Left lung (tissue), 10 donors: ENCODE measurements around the gene ST7L. TPM values are rescaled to one million over a fixed set of nuclear protein-coding genes. Genes with fewer than 3 reads are reported as not detected.
"Not testable (repeated sequence)": the region's sequence is repeated elsewhere in the genome, so short reads cannot be mapped to it uniquely, and the experiment has no call there.

Experiments
- ATAC-seq: fragments of 200-7000 bp; cut with Tn5 transposase; one replicate; pipeline ENCODE4 v1.9.1; 2020; ENCODE audit warnings: moderate library complexity
- DNase-seq, 4 donors: peaks; one replicate each; pipeline ENCODE4 v3.0.0-alpha.2; 2013 to 2020
- H3K27ac ChIP-seq, 2 donors: fragments of 200-600 bp; sonication (generic) in 1 of 2; one replicate each; pipeline versions ENCODE4 v1.5.0 to v1.8.0; 2020 to 2021
- H3K27me3 ChIP-seq, 2 donors: fragments of 200-600 bp; sonication (generic) in 1 of 2; one replicate each; pipeline versions ENCODE4 v1.5.0 to v1.8.0; 2020 to 2021
- H3K36me3 ChIP-seq, 2 donors: fragments of 200-600 bp; sonication (generic) in 1 of 2; one replicate each; pipeline versions ENCODE4 v1.5.0 to v1.8.0; 2020 to 2021
- H3K4me1 ChIP-seq, 2 donors: fragments of 200-600 bp; one replicate each; pipeline ENCODE4 v1.8.0; 2021
- H3K4me3 ChIP-seq, 2 donors: fragments of 200-600 bp; sonication (generic) in 1 of 2; one replicate each; pipeline versions ENCODE4 v1.5.0 to v1.8.0; 2020 to 2021; ENCODE audit warnings: mild to moderate bottlenecking in 1 of 2
- H3K9me3 ChIP-seq, 2 donors: fragments of 200-600 bp; sonication (generic) in 1 of 2; one replicate each; pipeline versions ENCODE4 v1.5.0 to v1.8.0; 2020 to 2021
- CTCF ChIP-seq, 2 donors: fragments of 200-600 bp; sonication (generic) in 1 of 2; IDR thresholded peaks; one replicate each; pipeline versions ENCODE4 v1.5.0 to v1.8.0; 2021; ENCODE audit warnings: antibody characterized with exemption in 2 of 2
- intact Hi-C, 2 donors: fragments of 100-400 bp; cut with DNase I; formaldehyde crosslinking; loops; one replicate each; pipeline versions ENCODE4 v1.11.2 to v1.14.2; 2022
- polyA plus RNA-seq, 6 donors: library from polyadenylated mRNA; unstranded; fragments of 120-200 nt; gene quantifications; one replicate each; pipeline ENCODE4 v1.2.1, GENCODE V29; 2013; ENCODE audit not compliant: insufficient read length in 6 of 6
- total RNA-seq, 2 donors: library from RNA; stranded (reverse); fragmentation: NEBNext Ultra II Directional; extraction: Animal tissue kit (Norgen Biotek cat#: 25700); gene quantifications; one replicate each; pipeline ENCODE4 v1.2.1, GENCODE V29; 2021
- donor health status: DM: no; HTN: yes; CAD: no.
- donor health status: DM: no; HTN: no; CAD: no.

The ST7L gene
- total and polyA plus RNA-seq, 8 donors, result 15.9 to 35.2 (median 26.8) TPM

- Histone ChIP-seq H3K4me3 (peak overlapping the region; percentile 27 to 40), H3K9me3 (no peaks in the 10 kb centered on the region), H3K27me3 (peaks cover 3 to 70% of the 10 kb centered on the region in 2 donors), H3K4me1 (peaks cover 4 to 17% of the 10 kb centered on the region in 2 donors), H3K27ac (no peak overlapping the region), H3K36me3 (no peaks in the 10 kb centered on the region)
- DNase-seq (peak; percentile 63 to 89 (median 74)), ATAC-seq (peak; percentile 89)
- TF ChIP-seq CTCF (IDR thresholded peaks at IDR 0.05), result peak; percentile 41 to 71
- intact Hi-C loops, result loop anchor here in 1 of 2 donors (10.0 kb wide), 1 partner anchor 113 kb away; the partner anchor contains the start of genes CAPZA1 and ST7L
These were observed 116.9 kb downstream of the ST7L start for GRCh38 chr1:112501810-112502641.

GRCh38 chr1:112496290-112496689 is 122.7 kb downstream of the ST7L start:
- DNase-seq (no peak), ATAC-seq (no peak)
- no peak overlapping the region for H3K4me3 ChIP-seq
- H3K27me3 ChIP-seq, result peaks cover 0 to 19% of the 10 kb centered on the region in 2 donors
- intact Hi-C loops, result no loop called here
- no peak for TF ChIP-seq CTCF (IDR thresholded peaks at IDR 0.05)
- H3K9me3 ChIP-seq, result no peaks in the 10 kb centered on the region
- no peak overlapping the region for H3K27ac ChIP-seq
- peaks cover 0 to 3% of the 10 kb centered on the region in 2 donors for H3K4me1 ChIP-seq
- no peaks in the 10 kb centered on the region for H3K36me3 ChIP-seq

- ATAC-seq, result no peak
- Histone ChIP-seq H3K27me3 (no peaks in the 10 kb centered on the region), H3K9me3 (no peaks in the 10 kb centered on the region), H3K27ac (no peak overlapping the region), H3K4me3 (no peak overlapping the region), H3K4me1 (no peaks in the 10 kb centered on the region), H3K36me3 (no peaks in the 10 kb centered on the region)
- no peak for DNase-seq
- no peak for TF ChIP-seq CTCF (IDR thresholded peaks at IDR 0.05)
- intact Hi-C loops, result no loop called here
These were observed 125.6 kb downstream of the ST7L start for GRCh38 chr1:112493351-112493750.

GRCh38 chr1:112492076-112492475 is 126.9 kb downstream of the ST7L start:
- DNase-seq (no peak), ATAC-seq (no peak)
- no peaks in the 10 kb centered on the region for H3K36me3 ChIP-seq
- H3K4me3 ChIP-seq, result no peak overlapping the region
- H3K9me3 ChIP-seq, result no peaks in the 10 kb centered on the region
- H3K27ac ChIP-seq, result no peak overlapping the region
- no peak for TF ChIP-seq CTCF (IDR thresholded peaks at IDR 0.05)
- H3K4me1 ChIP-seq, result no peaks in the 10 kb centered on the region
- intact Hi-C loops, result no loop called here
- H3K27me3 ChIP-seq, result no peaks in the 10 kb centered on the region

GRCh38 chr1:112488141-112488540 is 130.8 kb downstream of the ST7L start:
- H3K27ac ChIP-seq, result no peak overlapping the region
- no peak for TF ChIP-seq CTCF (IDR thresholded peaks at IDR 0.05)
- H3K4me3 ChIP-seq, result no peak overlapping the region
- no peaks in the 10 kb centered on the region for H3K4me1 ChIP-seq
- no peaks in the 10 kb centered on the region for H3K27me3 ChIP-seq
- no peak for DNase-seq
- intact Hi-C loops, result no loop called here
- H3K9me3 ChIP-seq, result no peaks in the 10 kb centered on the region
- ATAC-seq, result no peak
- H3K36me3 ChIP-seq, result no peaks in the 10 kb centered on the region

GRCh38 chr1:112487686-112488085 is 131.3 kb downstream of the ST7L start:
- H3K9me3 ChIP-seq, H3K4me3 ChIP-seq, ATAC-seq, H3K27me3 ChIP-seq, H3K4me1 ChIP-seq, H3K36me3 ChIP-seq, H3K27ac ChIP-seq, DNase-seq, intact Hi-C loops: not testable (repeated sequence)

GRCh38 chr1:112486063-112486462 is 132.9 kb downstream of the ST7L start:
- intact Hi-C loops, H3K4me1 ChIP-seq, ATAC-seq: not testable (repeated sequence)

More at GRCh38 chr1:112486063-112486462, 132.9 kb downstream of the ST7L start:
- H3K4me3 ChIP-seq, H3K36me3 ChIP-seq, H3K27me3 ChIP-seq, H3K9me3 ChIP-seq, H3K27ac ChIP-seq, DNase-seq: not testable (repeated sequence)
